ENCODE results near the gene VAV2.

DNA sequence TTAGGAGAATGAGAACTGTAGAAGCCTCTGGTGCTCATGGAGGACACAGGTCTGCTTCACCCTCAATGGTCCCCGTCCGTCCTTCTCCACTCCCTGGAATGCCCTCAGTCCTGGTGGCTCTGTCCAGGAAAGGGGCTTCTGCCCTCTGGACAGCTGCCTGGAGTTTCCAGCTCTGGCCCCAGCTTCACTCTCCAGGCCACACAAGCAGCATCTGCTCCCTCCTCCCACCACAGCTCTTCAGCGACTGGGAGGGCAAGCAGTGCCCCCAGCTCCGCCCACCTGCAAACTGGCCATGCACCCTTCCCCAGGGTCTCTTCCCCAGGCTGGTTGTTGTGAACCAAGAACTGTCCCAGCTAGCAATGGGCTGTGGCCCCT lies 258.7 kb downstream of the VAV2 start:
- TF ChIP-seq CTCF (conservative IDR thresholded peaks at IDR 0.05; ENCODE audit: low read depth, low read length) (no peak), EZH2 (IDR thresholded peaks at IDR 0.05; ENCODE audit: low read length, unreplicated experiment) (no peak)
